LNCaP clone FGC (cell line): ENCODE data around the gene AMBRA1.

Source experiments
- DNase-seq: peaks from one replicate; pipeline ENCODE4 v3.0.0-alpha.2; 2011; ENCODE audit warnings: low read depth
- H3K4me3 ChIP-seq: 2 replicates; pipeline ENCODE4 v1.5.1; 2011; ENCODE audit warnings: mild to moderate bottlenecking, low read depth, low read length, control low read depth
- TF ChIP-seq, protein P1 (sequence below): IDR thresholded peaks from 2 replicates; pipeline ENCODE4 v1.5.1; 2012; ENCODE audit warnings: mild to moderate bottlenecking; ENCODE audit not compliant: control insufficient read depth, insufficient read depth; ENCODE audit errors: extremely low read depth

AMBRA1 gene

DNA sequence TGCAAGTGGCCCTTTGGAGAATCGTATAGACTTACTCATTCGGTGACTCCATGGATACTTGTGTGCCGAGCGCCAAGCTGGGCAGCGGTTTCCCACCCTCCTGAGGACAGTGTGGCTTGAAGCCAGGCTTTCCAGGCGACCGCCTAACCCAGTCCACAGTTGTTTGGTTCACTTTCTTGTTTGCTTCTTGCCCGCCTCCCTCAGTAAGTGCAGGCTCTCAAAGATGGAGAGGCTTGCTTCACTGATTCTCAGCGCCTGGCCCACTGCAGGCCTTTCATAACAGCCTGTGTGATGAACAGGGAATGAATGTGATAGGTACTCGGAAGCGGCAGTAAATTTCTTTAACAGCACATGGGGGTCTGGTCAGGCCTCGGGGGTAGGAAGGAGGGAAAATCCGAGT lies 223.6 kb downstream of the AMBRA1 start:
- TF ChIP-seq, protein P1, sequence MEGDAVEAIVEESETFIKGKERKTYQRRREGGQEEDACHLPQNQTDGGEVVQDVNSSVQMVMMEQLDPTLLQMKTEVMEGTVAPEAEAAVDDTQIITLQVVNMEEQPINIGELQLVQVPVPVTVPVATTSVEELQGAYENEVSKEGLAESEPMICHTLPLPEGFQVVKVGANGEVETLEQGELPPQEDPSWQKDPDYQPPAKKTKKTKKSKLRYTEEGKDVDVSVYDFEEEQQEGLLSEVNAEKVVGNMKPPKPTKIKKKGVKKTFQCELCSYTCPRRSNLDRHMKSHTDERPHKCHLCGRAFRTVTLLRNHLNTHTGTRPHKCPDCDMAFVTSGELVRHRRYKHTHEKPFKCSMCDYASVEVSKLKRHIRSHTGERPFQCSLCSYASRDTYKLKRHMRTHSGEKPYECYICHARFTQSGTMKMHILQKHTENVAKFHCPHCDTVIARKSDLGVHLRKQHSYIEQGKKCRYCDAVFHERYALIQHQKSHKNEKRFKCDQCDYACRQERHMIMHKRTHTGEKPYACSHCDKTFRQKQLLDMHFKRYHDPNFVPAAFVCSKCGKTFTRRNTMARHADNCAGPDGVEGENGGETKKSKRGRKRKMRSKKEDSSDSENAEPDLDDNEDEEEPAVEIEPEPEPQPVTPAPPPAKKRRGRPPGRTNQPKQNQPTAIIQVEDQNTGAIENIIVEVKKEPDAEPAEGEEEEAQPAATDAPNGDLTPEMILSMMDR, result no peak

DNA sequence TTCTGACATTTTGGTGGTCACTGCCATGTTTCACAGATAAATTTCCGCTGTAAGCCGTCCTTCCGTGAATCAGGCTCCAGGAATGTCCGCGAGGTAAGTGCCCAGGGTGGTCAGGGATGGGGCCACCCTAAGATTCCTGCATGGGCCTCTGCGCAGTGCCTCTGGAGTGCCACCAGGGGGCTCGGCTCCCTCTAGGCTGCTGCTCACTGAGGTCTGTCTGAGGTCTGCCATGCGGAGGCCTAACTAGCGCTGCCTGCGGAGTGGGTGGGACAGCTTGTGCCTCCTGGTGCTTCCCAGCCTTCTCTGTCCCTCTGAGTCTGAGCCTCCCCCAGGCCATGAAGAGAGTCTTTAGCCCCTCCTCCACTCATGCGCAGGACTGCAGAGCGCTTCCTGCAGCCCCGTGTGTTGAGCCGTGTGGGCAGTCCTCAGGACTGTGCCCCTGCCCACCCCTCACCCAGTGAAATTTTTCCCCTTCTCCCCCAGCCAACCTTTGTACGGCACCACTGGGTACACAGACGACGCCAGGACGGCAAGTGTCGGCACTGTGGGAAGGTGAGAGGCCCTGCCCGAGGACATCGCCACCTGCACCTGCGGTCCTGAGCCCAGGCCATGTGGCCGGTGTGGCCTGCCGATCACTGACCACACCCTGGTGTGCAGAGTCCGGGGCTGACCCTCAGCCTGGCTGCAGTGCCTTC lies 224.2 kb downstream of the AMBRA1 start:
- DNase-seq, result no peak
- TF ChIP-seq, protein P1, result peak; percentile 73
- no peak overlapping the region for H3K4me3 ChIP-seq

More for the DNA sequence above, 223.6 kb downstream of the AMBRA1 start:
- no peak for DNase-seq
- H3K4me3 ChIP-seq, result no peak overlapping the region

DNA sequence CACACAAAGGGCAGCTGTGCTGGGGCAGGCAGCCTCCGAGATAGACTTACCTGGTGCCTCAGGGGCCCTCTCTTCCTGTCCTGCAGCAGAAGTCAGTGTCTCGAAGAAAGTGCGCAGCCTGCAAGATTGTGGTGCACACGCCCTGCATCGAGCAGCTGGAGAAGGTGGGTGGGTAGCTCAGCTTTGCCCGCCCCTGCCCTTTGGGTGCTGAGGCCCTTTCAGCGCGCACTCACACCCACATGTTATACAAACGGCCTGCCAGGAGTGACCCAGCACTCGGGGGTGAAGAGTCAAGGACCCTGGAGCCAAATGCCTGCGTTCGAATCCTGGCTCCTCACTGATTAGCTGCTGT lies 225.9 kb downstream of the AMBRA1 start:
- no peak for DNase-seq
- no peak overlapping the region for H3K4me3 ChIP-seq
- TF ChIP-seq, protein P1, result no peak

DNA sequence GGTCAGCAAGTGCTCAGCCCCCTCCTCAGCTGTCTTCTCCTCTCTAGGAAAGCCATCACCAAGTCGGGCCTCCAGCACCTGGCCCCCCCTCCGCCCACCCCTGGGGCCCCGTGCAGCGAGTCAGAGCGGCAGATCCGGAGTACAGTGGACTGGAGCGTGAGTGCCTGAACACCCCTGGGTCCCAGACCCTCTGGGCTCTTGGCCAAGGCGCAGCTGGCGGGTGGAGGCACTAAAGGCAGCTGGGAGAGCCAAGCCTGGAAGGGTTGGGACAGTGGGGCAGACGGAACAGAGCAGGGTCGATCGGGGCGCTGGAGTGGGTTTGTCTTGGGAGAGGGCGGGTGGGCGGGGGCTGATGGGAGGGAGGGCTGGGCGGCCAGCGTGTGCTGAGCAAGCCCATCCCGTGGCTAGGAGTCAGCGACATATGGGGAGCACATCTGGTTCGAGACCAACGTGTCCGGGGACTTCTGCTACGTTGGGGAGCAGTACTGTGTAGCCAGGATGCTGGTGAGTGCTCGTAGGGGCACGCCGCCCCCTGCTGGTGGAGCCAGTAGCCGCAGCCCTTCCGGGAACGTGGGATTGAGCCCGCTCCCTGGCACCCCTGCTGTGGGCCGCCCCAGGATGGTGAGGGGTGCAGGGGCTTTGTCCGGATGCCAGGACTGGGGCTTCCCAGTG lies 226.4 kb downstream of the AMBRA1 start:
- no peak overlapping the region for H3K4me3 ChIP-seq
- DNase-seq, result no peak
- TF ChIP-seq, protein P1, result peak; percentile 79

DNA sequence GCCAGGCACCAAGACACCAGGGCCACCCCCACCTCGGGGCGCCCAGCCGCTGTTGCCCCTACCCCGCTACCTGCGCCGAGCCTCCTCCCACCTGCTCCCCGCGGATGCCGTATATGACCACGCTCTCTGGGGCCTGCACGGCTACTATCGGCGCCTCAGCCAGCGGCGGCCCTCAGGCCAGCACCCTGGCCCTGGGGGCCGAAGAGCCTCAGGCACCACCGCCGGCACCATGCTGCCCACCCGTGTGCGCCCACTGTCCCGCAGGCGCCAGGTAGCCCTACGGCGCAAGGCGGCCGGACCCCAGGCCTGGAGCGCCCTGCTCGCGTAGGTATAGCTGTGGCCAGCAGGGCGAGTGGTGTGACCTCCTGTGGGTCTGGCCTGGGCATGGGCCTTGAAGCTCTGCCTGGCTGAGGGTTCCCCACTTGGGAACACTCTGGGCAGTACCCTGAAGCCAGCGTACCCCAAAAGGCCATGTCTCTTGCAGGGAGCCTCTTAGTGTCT lies 227.1 kb downstream of the AMBRA1 start:
- H3K4me3 ChIP-seq, result no peak overlapping the region
- TF ChIP-seq, protein P1, result no peak
- DNase-seq, result no peak

DNA sequence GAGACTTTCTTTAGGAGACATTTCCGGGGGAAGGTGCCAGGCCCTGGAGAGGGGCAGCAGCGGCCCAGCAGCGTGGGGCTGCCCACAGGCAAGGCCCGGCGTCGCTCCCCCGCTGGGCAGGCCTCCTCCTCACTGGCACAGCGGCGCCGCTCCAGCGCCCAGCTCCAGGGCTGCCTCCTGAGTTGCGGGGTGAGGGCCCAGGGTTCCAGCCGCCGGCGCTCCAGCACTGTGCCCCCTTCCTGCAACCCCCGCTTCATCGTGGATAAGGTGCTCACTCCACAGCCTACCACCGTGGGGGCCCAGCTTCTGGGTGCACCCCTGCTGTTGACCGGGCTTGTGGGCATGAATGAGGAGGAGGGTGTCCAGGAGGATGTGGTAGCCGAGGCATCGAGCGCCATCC lies 227.6 kb downstream of the AMBRA1 start:
- DNase-seq, result no peak
- H3K4me3 ChIP-seq, result no peak overlapping the region
- TF ChIP-seq, protein P1, result no peak
